Measurements from ENCODE around the gene HOXC10. TPM values are rescaled to one million over a fixed set of nuclear protein-coding genes. Genes with fewer than 3 reads are reported as not detected.

The HOXC10 gene
- total RNA-seq, 1 donor from 2014 or later = not detected

GRCh38 chr12:53985692-53985993, 697 bp downstream of the HOXC10 start:
- Mint-ChIP-seq H3K27me3 (ENCODE audit: unreplicated experiment) (peaks cover 59% of the 10 kb centered on the region), H3K4me1 (ENCODE audit: low read depth, unreplicated experiment) (no peaks in the 10 kb centered on the region), H3K4me3 (ENCODE audit: unreplicated experiment) (no peak overlapping the region), H3K9me3 (ENCODE audit: unreplicated experiment) (peaks cover 7% of the 10 kb centered on the region), H3K27ac (ENCODE audit: unreplicated experiment) (no peak overlapping the region), H3K36me3 (ENCODE audit: unreplicated experiment) (no peaks in the 10 kb centered on the region)
- TF ChIP-seq CTCF (IDR thresholded peaks at IDR 0.05; ENCODE audit: partially characterized antibody, unreplicated experiment) = no peak
- DNase-seq = no peak

GRCh38 chr12:53985994-53986685, 1.2 kb downstream of the HOXC10 start:
- no peak overlapping the region for H3K4me3 Mint-ChIP-seq (ENCODE audit: unreplicated experiment)
- no peak overlapping the region for H3K27ac Mint-ChIP-seq (ENCODE audit: unreplicated experiment)
- H3K27me3 Mint-ChIP-seq (ENCODE audit: unreplicated experiment) = peaks cover 56% of the 10 kb centered on the region
- H3K4me1 Mint-ChIP-seq (ENCODE audit: low read depth, unreplicated experiment) = no peaks in the 10 kb centered on the region
- no peaks in the 10 kb centered on the region for H3K36me3 Mint-ChIP-seq (ENCODE audit: unreplicated experiment)
- TF ChIP-seq CTCF (IDR thresholded peaks at IDR 0.05; ENCODE audit: partially characterized antibody, unreplicated experiment) = no peak
- peaks cover 7% of the 10 kb centered on the region for H3K9me3 Mint-ChIP-seq (ENCODE audit: unreplicated experiment)
- DNase-seq = no peak

GRCh38 chr12:53986686-53987483, 1.9 kb downstream of the HOXC10 start:
- H3K4me3 Mint-ChIP-seq (ENCODE audit: unreplicated experiment) = no peak overlapping the region
- H3K9me3 Mint-ChIP-seq (ENCODE audit: unreplicated experiment) = peaks cover 7% of the 10 kb centered on the region
- peaks cover 57% of the 10 kb centered on the region for H3K27me3 Mint-ChIP-seq (ENCODE audit: unreplicated experiment)
- H3K27ac Mint-ChIP-seq (ENCODE audit: unreplicated experiment) = no peak overlapping the region
- no peaks in the 10 kb centered on the region for H3K4me1 Mint-ChIP-seq (ENCODE audit: low read depth, unreplicated experiment)
- no peaks in the 10 kb centered on the region for H3K36me3 Mint-ChIP-seq (ENCODE audit: unreplicated experiment)
- DNase-seq = no peak
- no peak for TF ChIP-seq CTCF (IDR thresholded peaks at IDR 0.05; ENCODE audit: partially characterized antibody, unreplicated experiment)

- H3K4me3 Mint-ChIP-seq (ENCODE audit: unreplicated experiment) = no peak overlapping the region
- no peak for TF ChIP-seq CTCF (IDR thresholded peaks at IDR 0.05; ENCODE audit: partially characterized antibody, unreplicated experiment)
- peaks cover 62% of the 10 kb centered on the region for H3K27me3 Mint-ChIP-seq (ENCODE audit: unreplicated experiment)
- DNase-seq = no peak
- H3K27ac Mint-ChIP-seq (ENCODE audit: unreplicated experiment) = no peak overlapping the region
- peaks cover 7% of the 10 kb centered on the region for H3K9me3 Mint-ChIP-seq (ENCODE audit: unreplicated experiment)
- H3K4me1 Mint-ChIP-seq (ENCODE audit: low read depth, unreplicated experiment) = no peaks in the 10 kb centered on the region
- no peaks in the 10 kb centered on the region for H3K36me3 Mint-ChIP-seq (ENCODE audit: unreplicated experiment)
Observed at GRCh38 chr12:53987787-53988230, 2.9 kb downstream of the HOXC10 start.

All from glutamatergic neuron (in vitro differentiated cells).